Natural killer cell (primary cell): ENCODE results near the gene LIPG. TPM values are rescaled to one million over a fixed set of nuclear protein-coding genes. Genes with fewer than 3 reads are reported as not detected.
"Not testable (repeated sequence)": the region's sequence is repeated elsewhere in the genome, so short reads cannot be mapped to it uniquely, and the experiment has no call there.

ENCODE experiments used
- ATAC-seq, 3 donors: fragments of 150-1000 bp in 2 of 3; fragments of 200-7000 bp in 1 of 3; cut with Tn5 transposase; 1 replicate in 1 of 3; 2 replicates in 2 of 3; pipeline ENCODE4 v1.10.0; 2021; ENCODE audit warnings: mild to moderate bottlenecking in 2 of 3, moderate library complexity in 2 of 3
- DNase-seq, 2 donors: peaks; one replicate each; pipeline versions ENCODE4 v3.0.0 to v3.0.0-alpha.2; 2013 to 2021; ENCODE audit warnings: mixed read lengths in 1 of 2
- H3K27ac ChIP-seq: one replicate; pipeline ENCODE4 v1.5.1; 2013; ENCODE audit warnings: mild to moderate bottlenecking, low read length
- H3K27me3 ChIP-seq: one replicate; pipeline ENCODE4 v1.6.1; 2013; ENCODE audit warnings: low read length; ENCODE audit not compliant: control insufficient read depth, insufficient read depth
- H3K36me3 ChIP-seq: one replicate; pipeline ENCODE4 v1.6.1; 2013; ENCODE audit warnings: low read length; ENCODE audit not compliant: control insufficient read depth, insufficient read depth
- H3K4me1 ChIP-seq: one replicate; pipeline ENCODE4 v1.6.1; 2013; ENCODE audit warnings: low read length; ENCODE audit not compliant: control insufficient read depth, insufficient read depth
- H3K4me3 ChIP-seq: one replicate; pipeline ENCODE4 v1.5.1; 2013; ENCODE audit warnings: low read length
- H3K9me3 ChIP-seq: one replicate; pipeline ENCODE4 v1.6.1; 2013; ENCODE audit warnings: low read length; ENCODE audit not compliant: control insufficient read depth, insufficient read depth
- H3K27ac Mint-ChIP-seq, 2 donors: one replicate each; pipeline ENCODE4 v1.8.0; 2022; ENCODE audit warnings: mild to moderate bottlenecking in 2 of 2, mixed read lengths in 2 of 2, moderate library complexity in 1 of 2
- H3K27me3 Mint-ChIP-seq, 2 donors: one replicate each; pipeline ENCODE4 v1.8.0; 2022; ENCODE audit warnings: low read depth in 2 of 2, mixed read lengths in 2 of 2
- H3K36me3 Mint-ChIP-seq: one replicate; pipeline ENCODE4 v1.8.0; 2022; ENCODE audit warnings: mixed read lengths
- H3K4me1 Mint-ChIP-seq, 2 donors: one replicate each; pipeline ENCODE4 v1.8.0; 2022; ENCODE audit warnings: mixed read lengths in 2 of 2
- H3K4me3 Mint-ChIP-seq: one replicate; pipeline ENCODE4 v1.8.0; 2022; ENCODE audit warnings: mild to moderate bottlenecking, moderate library complexity, mixed read lengths
- H3K9me3 Mint-ChIP-seq, 2 donors: one replicate each; pipeline ENCODE4 v1.8.0; 2022; ENCODE audit warnings: mixed read lengths in 2 of 2
- CTCF ChIP-seq: fragments of 200-600 bp; IDR thresholded peaks from one replicate; pipeline ENCODE4 v1.8.0; 2022; ENCODE audit warnings: antibody characterized with exemption
- WGBS: methylation state at CpG from one replicate; pipeline ENCODE4 v1.1.7; 2013; ENCODE audit warnings: missing lambda C conversion rate; ENCODE audit not compliant: insufficient coverage; 5-methylcytosine and 5-hydroxymethylcytosine counted together
- intact Hi-C: fragments of 100-400 bp; cut with micrococcal nuclease; formaldehyde crosslinking; loops from one replicate; pipeline ENCODE4 v1.14.2; 2022
- total RNA-seq, 4 donors: library from RNA; stranded (reverse); fragments of 120-200 nt in 1 of 4; gene quantifications; one replicate each; pipeline versions ENCODE4 v1.2.3 to v1.2.4, GENCODE V29; 2013 to 2022

Gene LIPG
- total RNA-seq, 3 donors from 2014 or later (not counting 1 experiment from before 2014, with no cell fraction given) = 0.48 TPM; not detected in 2

- H3K27ac Mint-ChIP-seq = no peak overlapping the region
- H3K4me1 Mint-ChIP-seq = no peaks in the 10 kb centered on the region
- H3K9me3 ChIP-seq = no peaks in the 10 kb centered on the region
- no peak for TF ChIP-seq CTCF
- H3K36me3 Mint-ChIP-seq = no peaks in the 10 kb centered on the region
- H3K4me3 ChIP-seq = no peak overlapping the region
- no peaks in the 10 kb centered on the region for H3K4me1 ChIP-seq
- H3K27me3 ChIP-seq = no peaks in the 10 kb centered on the region
- H3K9me3 Mint-ChIP-seq = no peaks in the 10 kb centered on the region
- H3K4me3 Mint-ChIP-seq = no peak overlapping the region
- 95% methylated on average over 2 of the region's 2 CpGs for WGBS
- H3K27me3 Mint-ChIP-seq = peaks cover 0 to 4% of the 10 kb centered on the region in 2 donors
- intact Hi-C loops = no loop called here
- no peaks in the 10 kb centered on the region for H3K36me3 ChIP-seq
- ATAC-seq (no peak), DNase-seq (no peak)
- no peak overlapping the region for H3K27ac ChIP-seq
Observed at GRCh38 chr18:49520661-49521145, 41.2 kb upstream of the LIPG start.

GRCh38 chr18:49521216-49521835 is 40.5 kb upstream of the LIPG start:
- H3K36me3 Mint-ChIP-seq = no peaks in the 10 kb centered on the region
- H3K9me3 Mint-ChIP-seq = no peaks in the 10 kb centered on the region

GRCh38 chr18:49523580-49524093 is 38.2 kb upstream of the LIPG start:
- H3K9me3 ChIP-seq, H3K4me1 Mint-ChIP-seq, H3K27me3 Mint-ChIP-seq, DNase-seq, ATAC-seq, H3K4me3 ChIP-seq, H3K27me3 ChIP-seq, intact Hi-C loops, H3K27ac ChIP-seq, H3K4me3 Mint-ChIP-seq, H3K36me3 ChIP-seq, H3K9me3 Mint-ChIP-seq, H3K36me3 Mint-ChIP-seq, H3K4me1 ChIP-seq, H3K27ac Mint-ChIP-seq: not testable (repeated sequence)
- 95% methylated on average over 5 of the region's 7 CpGs for WGBS

More at GRCh38 chr18:49521216-49521835, 40.5 kb upstream of the LIPG start:
- no peak for TF ChIP-seq CTCF
- H3K27me3 Mint-ChIP-seq = peaks cover 0 to 4% of the 10 kb centered on the region in 2 donors
- Histone ChIP-seq H3K4me3 (no peak overlapping the region), H3K27ac (no peak overlapping the region), H3K4me1 (no peaks in the 10 kb centered on the region), H3K36me3 (no peaks in the 10 kb centered on the region), H3K9me3 (no peaks in the 10 kb centered on the region), H3K27me3 (no peaks in the 10 kb centered on the region)
- 93% methylated on average over 7 of the region's 7 CpGs for WGBS
- intact Hi-C loops = no loop called here
- H3K4me1 Mint-ChIP-seq = no peaks in the 10 kb centered on the region
- DNase-seq (no peak), ATAC-seq (no peak)
- H3K27ac Mint-ChIP-seq = no peak overlapping the region
- no peak overlapping the region for H3K4me3 Mint-ChIP-seq

- Mint-ChIP-seq H3K36me3 (no peaks in the 10 kb centered on the region), H3K4me3 (no peak overlapping the region), H3K9me3 (no peaks in the 10 kb centered on the region), H3K27me3 (peaks cover 6 to 10% of the 10 kb centered on the region in 2 donors), H3K4me1 (no peaks in the 10 kb centered on the region), H3K27ac (no peak overlapping the region)
- Histone ChIP-seq H3K4me3 (no peak overlapping the region), H3K36me3 (no peaks in the 10 kb centered on the region), H3K27ac (no peak overlapping the region), H3K9me3 (no peaks in the 10 kb centered on the region), H3K27me3 (no peaks in the 10 kb centered on the region), H3K4me1 (no peaks in the 10 kb centered on the region)
- intact Hi-C loops = no loop called here
- no peak for TF ChIP-seq CTCF
- 100% methylated on average over 1 of the region's 2 CpGs for WGBS
- no peak for ATAC-seq
- DNase-seq = no peak
Observed at GRCh38 chr18:49524349-49524748, 37.5 kb upstream of the LIPG start.
